GM21381 (cell line): ENCODE measurements around the gene MYRF.

Source experiments
- ATAC-seq: cut with Tn5 transposase; IDR thresholded peaks from one replicate; pipeline ENCODE4 v1.9.1; 2021; ENCODE audit warnings: mild to moderate bottlenecking, moderate library complexity; ENCODE audit not compliant: unreplicated experiment

The MYRF gene

GRCh38 chr11:61757213-61757862, 4.9 kb downstream of the MYRF start:
- ATAC-seq, result no peak

- ATAC-seq, result no peak
These were observed 8.5 kb downstream of the MYRF start for GRCh38 chr11:61760946-61761345.

- ATAC-seq, result no peak
These were observed 9.2 kb downstream of the MYRF start for GRCh38 chr11:61761440-61762222.

GRCh38 chr11:61762223-61762615, 9.8 kb downstream of the MYRF start:
- no peak for ATAC-seq

- no peak for ATAC-seq
These were observed 10.4 kb downstream of the MYRF start for GRCh38 chr11:61762798-61763197.

- ATAC-seq, result no peak
These were observed 11.6 kb downstream of the MYRF start for GRCh38 chr11:61763930-61764605.

GRCh38 chr11:61764606-61765260, 12.3 kb downstream of the MYRF start:
- no peak for ATAC-seq

- ATAC-seq, result no peak
These were observed 13.3 kb downstream of the MYRF start for GRCh38 chr11:61765550-61766253.

- ATAC-seq, result no peak
These were observed 14.0 kb downstream of the MYRF start for GRCh38 chr11:61766353-61766841.

- no peak for ATAC-seq
These were observed 16.1 kb downstream of the MYRF start for GRCh38 chr11:61768376-61769076.

- no peak for ATAC-seq
These were observed 16.9 kb downstream of the MYRF start for GRCh38 chr11:61769169-61769920.

GRCh38 chr11:61769946-61770683, 17.7 kb downstream of the MYRF start:
- no peak for ATAC-seq

- ATAC-seq, result no peak
These were observed 18.9 kb downstream of the MYRF start for GRCh38 chr11:61771195-61771894.

GRCh38 chr11:61771985-61772455, 19.6 kb downstream of the MYRF start:
- no peak for ATAC-seq

- no peak for ATAC-seq
These were observed 20.9 kb downstream of the MYRF start for GRCh38 chr11:61773356-61773755.

- ATAC-seq, result no peak
These were observed 21.4 kb downstream of the MYRF start for GRCh38 chr11:61773809-61774208.

GRCh38 chr11:61774411-61774810, 22.0 kb downstream of the MYRF start:
- ATAC-seq, result no peak

GRCh38 chr11:61775106-61775505, 22.7 kb downstream of the MYRF start:
- no peak for ATAC-seq
